ENCODE data around the gene SLIT1.

DNA sequence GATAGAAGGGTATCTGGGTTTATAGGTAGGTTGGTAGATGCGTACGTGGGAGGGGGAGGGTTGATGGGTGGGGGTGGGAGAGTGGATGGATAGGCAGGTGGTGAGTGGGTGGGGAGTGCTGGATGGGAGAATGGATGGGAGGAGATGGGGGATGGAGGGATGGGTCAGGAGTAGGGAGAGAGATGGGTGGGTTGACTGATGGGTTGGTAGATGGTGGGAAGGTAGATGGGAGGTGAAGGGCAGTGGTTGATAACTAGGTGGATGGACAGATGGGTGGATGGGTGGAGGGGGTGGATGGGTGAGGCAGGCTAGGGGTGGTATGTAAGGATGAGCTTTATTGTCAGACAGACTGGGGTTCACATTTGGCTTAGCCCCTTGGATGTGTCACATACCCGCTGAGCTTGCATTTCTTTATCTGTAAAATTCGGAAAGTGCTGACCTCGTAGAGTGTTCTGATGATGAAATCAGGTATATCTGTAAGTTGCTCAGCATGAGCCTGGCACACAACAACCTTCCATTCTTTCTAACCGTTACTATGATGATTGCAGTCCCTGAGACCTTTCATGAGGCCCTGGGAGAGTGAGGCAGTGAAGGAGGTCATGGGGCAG is 34.3 kb downstream of the SLIT1 start:
- TF ChIP-seq POLR2A (IDR thresholded peaks at IDR 0.05) = no peak
- TF ChIP-seq, protein P1, sequence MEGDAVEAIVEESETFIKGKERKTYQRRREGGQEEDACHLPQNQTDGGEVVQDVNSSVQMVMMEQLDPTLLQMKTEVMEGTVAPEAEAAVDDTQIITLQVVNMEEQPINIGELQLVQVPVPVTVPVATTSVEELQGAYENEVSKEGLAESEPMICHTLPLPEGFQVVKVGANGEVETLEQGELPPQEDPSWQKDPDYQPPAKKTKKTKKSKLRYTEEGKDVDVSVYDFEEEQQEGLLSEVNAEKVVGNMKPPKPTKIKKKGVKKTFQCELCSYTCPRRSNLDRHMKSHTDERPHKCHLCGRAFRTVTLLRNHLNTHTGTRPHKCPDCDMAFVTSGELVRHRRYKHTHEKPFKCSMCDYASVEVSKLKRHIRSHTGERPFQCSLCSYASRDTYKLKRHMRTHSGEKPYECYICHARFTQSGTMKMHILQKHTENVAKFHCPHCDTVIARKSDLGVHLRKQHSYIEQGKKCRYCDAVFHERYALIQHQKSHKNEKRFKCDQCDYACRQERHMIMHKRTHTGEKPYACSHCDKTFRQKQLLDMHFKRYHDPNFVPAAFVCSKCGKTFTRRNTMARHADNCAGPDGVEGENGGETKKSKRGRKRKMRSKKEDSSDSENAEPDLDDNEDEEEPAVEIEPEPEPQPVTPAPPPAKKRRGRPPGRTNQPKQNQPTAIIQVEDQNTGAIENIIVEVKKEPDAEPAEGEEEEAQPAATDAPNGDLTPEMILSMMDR (IDR thresholded peaks at IDR 0.05) = no peak

All from testis (tissue), 2 donors.